Parathyroid adenoma (tissue), 2 donors: ENCODE data around the gene LSM6.

Experiments
- H2AFZ ChIP-seq: fragments of 300-600 bp; sonication (generic); one replicate; pipeline ENCODE4 v1.7.0; 2017; ENCODE audit warnings: antibody characterized with exemption, mild to moderate bottlenecking
- H3K27ac ChIP-seq: fragments of 300-600 bp; sonication (generic); one replicate; pipeline ENCODE4 v1.7.0; 2017
- H3K27me3 ChIP-seq: fragments of 300-600 bp; sonication (generic); one replicate; pipeline ENCODE4 v1.7.0; 2017; ENCODE audit warnings: low read length; ENCODE audit not compliant: control insufficient read depth, insufficient read depth
- H3K36me3 ChIP-seq: fragments of 300-600 bp; sonication (generic); one replicate; pipeline ENCODE4 v1.7.0; 2017; ENCODE audit warnings: low read length; ENCODE audit not compliant: control insufficient read depth, insufficient read depth
- H3K4me1 ChIP-seq: fragments of 300-600 bp; sonication (generic); one replicate; pipeline ENCODE4 v1.7.0; 2017; ENCODE audit warnings: control low read depth
- H3K4me2 ChIP-seq: fragments of 300-600 bp; sonication (generic); one replicate; pipeline ENCODE4 v1.7.0; 2017; ENCODE audit warnings: low read length
- H3K4me3 ChIP-seq: fragments of 300-600 bp; sonication (generic); one replicate; pipeline ENCODE4 v1.7.0; 2017; ENCODE audit warnings: low read depth, low read length
- H3K79me2 ChIP-seq: fragments of 300-600 bp; sonication (generic); one replicate; pipeline ENCODE4 v1.7.0; 2017; ENCODE audit warnings: control low read depth
- H3K9ac ChIP-seq: fragments of 300-600 bp; sonication (generic); one replicate; pipeline ENCODE4 v1.7.0; 2017; ENCODE audit warnings: mild to moderate bottlenecking
- H3K9me3 ChIP-seq: fragments of 300-600 bp; sonication (generic); one replicate; pipeline ENCODE4 v1.7.0; 2017; ENCODE audit warnings: low read length; ENCODE audit not compliant: control insufficient read depth
- CTCF ChIP-seq: fragments of 300-600 bp; sonication (generic); IDR thresholded peaks from one replicate; pipeline ENCODE4 v1.7.0; 2017; ENCODE audit warnings: antibody characterized with exemption, mild to moderate bottlenecking
- donor health status: primary hyperparathyroidism.

Gene LSM6

GRCh38 chr4:146165221-146165620, 10.3 kb upstream of the LSM6 start:
- H2AFZ ChIP-seq, result no peak overlapping the region

GRCh38 chr4:146165840-146166239, 9.7 kb upstream of the LSM6 start:
- no peaks in the 10 kb centered on the region for H3K9me3 ChIP-seq
- H3K4me2 ChIP-seq, result no peak overlapping the region
- no peak overlapping the region for H3K9ac ChIP-seq
- no peak for TF ChIP-seq CTCF
- no peak overlapping the region for H2AFZ ChIP-seq
- no peak overlapping the region for H3K27ac ChIP-seq
- no peaks in the 10 kb centered on the region for H3K36me3 ChIP-seq
- no peaks in the 10 kb centered on the region for H3K79me2 ChIP-seq
- no peak overlapping the region for H3K4me3 ChIP-seq
- H3K4me1 ChIP-seq, result no peaks in the 10 kb centered on the region
- H3K27me3 ChIP-seq, result no peaks in the 10 kb centered on the region

More at GRCh38 chr4:146165221-146165620, 10.3 kb upstream of the LSM6 start:
- Histone ChIP-seq H3K9me3 (no peaks in the 10 kb centered on the region), H3K36me3 (no peaks in the 10 kb centered on the region), H3K9ac (no peak overlapping the region), H3K79me2 (no peaks in the 10 kb centered on the region), H3K4me3 (no peak overlapping the region), H3K27ac (no peak overlapping the region), H3K27me3 (no peaks in the 10 kb centered on the region), H3K4me1 (no peaks in the 10 kb centered on the region), H3K4me2 (no peak overlapping the region)
- TF ChIP-seq CTCF, result no peak

DNA sequence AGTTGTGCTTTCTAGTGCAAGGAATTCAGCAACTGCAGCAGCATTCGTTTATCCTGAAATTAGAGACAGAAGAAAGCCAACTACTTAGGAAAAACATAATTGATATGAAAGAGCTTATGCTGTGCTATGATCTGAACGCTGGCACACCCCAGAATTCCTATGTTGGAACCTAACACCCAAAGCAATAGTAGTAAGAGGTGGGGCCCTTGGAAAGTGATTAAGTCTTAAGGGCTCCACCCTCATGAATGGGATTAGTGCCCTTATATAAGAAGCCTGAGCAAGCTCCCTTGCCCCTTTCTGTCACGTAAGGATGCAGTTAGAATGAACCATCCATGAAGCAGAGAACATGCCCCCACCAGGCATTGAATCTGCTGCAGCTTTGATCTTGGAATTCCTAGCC, 5.4 kb upstream of the LSM6 start:
- Histone ChIP-seq H3K4me2 (no peak overlapping the region), H3K27ac (no peak overlapping the region), H3K9ac (no peak overlapping the region), H3K4me3 (no peak overlapping the region), H2AFZ (no peak overlapping the region), H3K36me3 (no peaks in the 10 kb centered on the region), H3K9me3 (no peaks in the 10 kb centered on the region), H3K27me3 (no peaks in the 10 kb centered on the region), H3K79me2 (no peaks in the 10 kb centered on the region), H3K4me1 (no peaks in the 10 kb centered on the region)
- TF ChIP-seq CTCF, result no peak

DNA sequence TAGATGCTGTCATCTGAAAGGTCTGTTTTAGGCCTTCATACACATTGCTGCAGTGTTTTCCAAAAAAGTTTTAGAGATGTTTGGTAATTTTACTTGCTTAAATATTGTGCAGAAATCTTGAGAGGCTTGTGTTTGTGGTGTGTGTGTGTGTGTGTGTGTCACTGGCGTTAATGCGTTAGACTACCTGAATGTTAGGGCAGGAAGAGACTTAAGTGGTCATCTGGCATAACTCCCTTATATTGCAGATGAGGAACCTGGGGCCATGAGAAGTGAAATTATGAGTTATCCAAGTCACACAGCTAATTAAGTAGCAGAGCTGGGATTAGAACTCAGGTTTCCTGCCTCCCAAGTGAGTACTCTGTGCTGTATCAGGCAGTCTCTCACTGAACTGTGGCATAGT, 1.4 kb downstream of the LSM6 start:
- no peaks in the 10 kb centered on the region for H3K4me1 ChIP-seq
- no peak overlapping the region for H3K9ac ChIP-seq
- H3K4me2 ChIP-seq, result peak overlapping the region; percentile 97

More for the DNA sequence above, 1.4 kb downstream of the LSM6 start:
- peaks cover 5% of the 10 kb centered on the region for H3K79me2 ChIP-seq
- no peak for TF ChIP-seq CTCF
- no peak overlapping the region for H3K27ac ChIP-seq
- no peaks in the 10 kb centered on the region for H3K27me3 ChIP-seq
- H3K4me3 ChIP-seq, result peak overlapping the region; percentile 97
- H2AFZ ChIP-seq, result no peak overlapping the region
- no peaks in the 10 kb centered on the region for H3K9me3 ChIP-seq
- no peaks in the 10 kb centered on the region for H3K36me3 ChIP-seq
